Measurements from ENCODE around the gene ADARB2.

The ADARB2 gene

DNA sequence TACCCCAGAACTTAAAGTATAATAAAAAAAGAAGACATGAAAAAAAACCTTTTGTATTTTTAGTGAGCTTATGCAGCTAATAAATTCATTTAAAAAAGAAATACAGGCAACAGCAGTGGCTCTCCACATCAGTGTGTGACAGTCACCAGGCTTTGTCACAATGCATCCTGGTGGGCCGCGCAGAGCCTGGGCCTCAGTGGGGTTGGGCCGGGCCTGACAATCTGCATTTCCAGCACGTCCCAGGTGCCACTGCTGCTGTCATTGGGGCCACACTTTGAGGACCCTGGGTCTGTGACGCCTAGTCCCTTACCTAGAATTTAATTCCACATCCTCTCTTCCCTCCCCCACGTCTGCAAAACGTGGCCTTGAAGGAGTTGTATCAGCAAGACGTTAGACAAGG, 284.5 kb downstream of the ADARB2 start:
- TF ChIP-seq, protein P1, sequence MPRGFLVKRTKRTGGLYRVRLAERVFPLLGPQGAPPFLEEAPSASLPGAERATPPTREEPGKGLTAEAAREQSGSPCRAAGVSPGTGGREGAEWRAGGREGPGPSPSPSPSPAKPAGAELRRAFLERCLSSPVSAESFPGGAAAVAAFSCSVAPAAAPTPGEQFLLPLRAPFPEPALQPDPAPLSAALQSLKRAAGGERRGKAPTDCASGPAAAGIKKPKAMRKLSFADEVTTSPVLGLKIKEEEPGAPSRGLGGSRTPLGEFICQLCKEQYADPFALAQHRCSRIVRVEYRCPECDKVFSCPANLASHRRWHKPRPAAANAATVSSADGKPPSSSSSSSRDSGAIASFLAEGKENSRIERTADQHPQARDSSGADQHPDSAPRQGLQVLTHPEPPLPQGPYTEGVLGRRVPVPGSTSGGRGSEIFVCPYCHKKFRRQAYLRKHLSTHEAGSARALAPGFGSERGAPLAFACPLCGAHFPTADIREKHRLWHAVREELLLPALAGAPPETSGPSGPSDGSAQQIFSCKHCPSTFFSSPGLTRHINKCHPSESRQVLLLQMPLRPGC (tag by site-specific recombination; IDR thresholded peaks at IDR 0.05): no peak
- TF ChIP-seq ZNF211 (tag by site-specific recombination; IDR thresholded peaks at IDR 0.05; ENCODE audit: low read depth) (no peak), SP7 (tag by site-specific recombination; IDR thresholded peaks at IDR 0.05) (no peak), RBAK (tag by site-specific recombination; IDR thresholded peaks at IDR 0.05) (no peak), ZNF335 (tag by site-specific recombination; conservative IDR thresholded peaks at IDR 0.05) (no peak), ZNF202 (tag by site-specific recombination; IDR thresholded peaks at IDR 0.05; ENCODE audit: borderline replicate concordance) (no peak), ZNF561 (tag by site-specific recombination; IDR thresholded peaks at IDR 0.05; ENCODE audit: borderline replicate concordance) (no peak), ZNF596 (tag by site-specific recombination; IDR thresholded peaks at IDR 0.05) (no peak), ZNF146 (tag by site-specific recombination; IDR thresholded peaks at IDR 0.05) (no peak), ZNF10 (tag by site-specific recombination; IDR thresholded peaks at IDR 0.05) (no peak), ZNF404 (tag by site-specific recombination; IDR thresholded peaks at IDR 0.05) (no peak), ZNF112 (tag by site-specific recombination; IDR thresholded peaks at IDR 0.05) (no peak)
- TF ChIP-seq, protein P2, sequence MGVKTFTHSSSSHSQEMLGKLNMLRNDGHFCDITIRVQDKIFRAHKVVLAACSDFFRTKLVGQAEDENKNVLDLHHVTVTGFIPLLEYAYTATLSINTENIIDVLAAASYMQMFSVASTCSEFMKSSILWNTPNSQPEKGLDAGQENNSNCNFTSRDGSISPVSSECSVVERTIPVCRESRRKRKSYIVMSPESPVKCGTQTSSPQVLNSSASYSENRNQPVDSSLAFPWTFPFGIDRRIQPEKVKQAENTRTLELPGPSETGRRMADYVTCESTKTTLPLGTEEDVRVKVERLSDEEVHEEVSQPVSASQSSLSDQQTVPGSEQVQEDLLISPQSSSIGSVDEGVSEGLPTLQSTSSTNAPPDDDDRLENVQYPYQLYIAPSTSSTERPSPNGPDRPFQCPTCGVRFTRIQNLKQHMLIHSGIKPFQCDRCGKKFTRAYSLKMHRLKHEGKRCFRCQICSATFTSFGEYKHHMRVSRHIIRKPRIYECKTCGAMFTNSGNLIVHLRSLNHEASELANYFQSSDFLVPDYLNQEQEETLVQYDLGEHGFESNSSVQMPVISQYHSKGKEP (tag by site-specific recombination; IDR thresholded peaks at IDR 0.05): no peak
- POLR2A ChIA-PET: no interaction called here
- Histone ChIP-seq H3K9me3 (ENCODE audit: control insufficient read depth, insufficient read depth, low read depth, low read length) (no peaks in the 10 kb centered on the region), H3K36me3 (ENCODE audit: control insufficient read depth in 2 of 2, insufficient read depth in 1 of 2, low read length in 2 of 2) (no peaks in the 10 kb centered on the region), H3K4me3 (ENCODE audit: low read depth, low read length) (no peak overlapping the region), H3K27ac (ENCODE audit: extremely low read depth, low read depth, low read length) (no peak overlapping the region), H3K4me1 (ENCODE audit: control insufficient read depth, insufficient read depth, low read length) (no peaks in the 10 kb centered on the region)
- CTCF ChIA-PET: interaction anchor here (0.6 to 1.1 kb wide), 3 partner anchors 32 to 1590 kb away, joined by 3 to 4 read pairs (median 3); no protein-coding TSS in a partner anchor

- no peak overlapping the region for H3K4me3 ChIP-seq (ENCODE audit: low read depth, low read length)
- no peak overlapping the region for H3K27ac ChIP-seq (ENCODE audit: extremely low read depth, low read depth, low read length)
- ChIA-PET POLR2A (no interaction called here), CTCF (interaction anchor here (0.6 kb wide), 1 partner anchor 148 kb away, joined by 3 read pairs; no protein-coding TSS in a partner anchor)
- no peaks in the 10 kb centered on the region for H3K36me3 ChIP-seq (ENCODE audit: control insufficient read depth in 2 of 2, insufficient read depth in 1 of 2, low read length in 2 of 2)
- H3K9me3 ChIP-seq (ENCODE audit: control insufficient read depth, insufficient read depth, low read depth, low read length): no peaks in the 10 kb centered on the region
- H3K4me1 ChIP-seq (ENCODE audit: control insufficient read depth, insufficient read depth, low read length): no peaks in the 10 kb centered on the region
- TF ChIP-seq ZNF169 (tag by site-specific recombination; IDR thresholded peaks at IDR 0.05) (no peak), ZNF426 (tag by site-specific recombination; IDR thresholded peaks at IDR 0.05) (no peak), ZNF398 (tag by site-specific recombination; IDR thresholded peaks at IDR 0.05) (no peak), PATZ1 (tag by site-specific recombination; IDR thresholded peaks at IDR 0.05) (no peak), ZNF837 (tag by site-specific recombination; IDR thresholded peaks at IDR 0.05) (no peak), ZNF311 (tag by site-specific recombination; IDR thresholded peaks at IDR 0.05; ENCODE audit: borderline replicate concordance) (no peak)
- TF ChIP-seq, protein P3, sequence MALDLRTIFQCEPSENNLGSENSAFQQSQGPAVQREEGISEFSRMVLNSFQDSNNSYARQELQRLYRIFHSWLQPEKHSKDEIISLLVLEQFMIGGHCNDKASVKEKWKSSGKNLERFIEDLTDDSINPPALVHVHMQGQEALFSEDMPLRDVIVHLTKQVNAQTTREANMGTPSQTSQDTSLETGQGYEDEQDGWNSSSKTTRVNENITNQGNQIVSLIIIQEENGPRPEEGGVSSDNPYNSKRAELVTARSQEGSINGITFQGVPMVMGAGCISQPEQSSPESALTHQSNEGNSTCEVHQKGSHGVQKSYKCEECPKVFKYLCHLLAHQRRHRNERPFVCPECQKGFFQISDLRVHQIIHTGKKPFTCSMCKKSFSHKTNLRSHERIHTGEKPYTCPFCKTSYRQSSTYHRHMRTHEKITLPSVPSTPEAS (tag by site-specific recombination; IDR thresholded peaks at IDR 0.05): no peak
- TF ChIP-seq, protein P4, sequence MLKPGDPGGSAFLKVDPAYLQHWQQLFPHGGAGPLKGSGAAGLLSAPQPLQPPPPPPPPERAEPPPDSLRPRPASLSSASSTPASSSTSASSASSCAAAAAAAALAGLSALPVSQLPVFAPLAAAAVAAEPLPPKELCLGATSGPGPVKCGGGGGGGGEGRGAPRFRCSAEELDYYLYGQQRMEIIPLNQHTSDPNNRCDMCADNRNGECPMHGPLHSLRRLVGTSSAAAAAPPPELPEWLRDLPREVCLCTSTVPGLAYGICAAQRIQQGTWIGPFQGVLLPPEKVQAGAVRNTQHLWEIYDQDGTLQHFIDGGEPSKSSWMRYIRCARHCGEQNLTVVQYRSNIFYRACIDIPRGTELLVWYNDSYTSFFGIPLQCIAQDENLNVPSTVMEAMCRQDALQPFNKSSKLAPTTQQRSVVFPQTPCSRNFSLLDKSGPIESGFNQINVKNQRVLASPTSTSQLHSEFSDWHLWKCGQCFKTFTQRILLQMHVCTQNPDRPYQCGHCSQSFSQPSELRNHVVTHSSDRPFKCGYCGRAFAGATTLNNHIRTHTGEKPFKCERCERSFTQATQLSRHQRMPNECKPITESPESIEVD (tag by site-specific recombination; IDR thresholded peaks at IDR 0.05): no peak
- TF ChIP-seq, protein P5, sequence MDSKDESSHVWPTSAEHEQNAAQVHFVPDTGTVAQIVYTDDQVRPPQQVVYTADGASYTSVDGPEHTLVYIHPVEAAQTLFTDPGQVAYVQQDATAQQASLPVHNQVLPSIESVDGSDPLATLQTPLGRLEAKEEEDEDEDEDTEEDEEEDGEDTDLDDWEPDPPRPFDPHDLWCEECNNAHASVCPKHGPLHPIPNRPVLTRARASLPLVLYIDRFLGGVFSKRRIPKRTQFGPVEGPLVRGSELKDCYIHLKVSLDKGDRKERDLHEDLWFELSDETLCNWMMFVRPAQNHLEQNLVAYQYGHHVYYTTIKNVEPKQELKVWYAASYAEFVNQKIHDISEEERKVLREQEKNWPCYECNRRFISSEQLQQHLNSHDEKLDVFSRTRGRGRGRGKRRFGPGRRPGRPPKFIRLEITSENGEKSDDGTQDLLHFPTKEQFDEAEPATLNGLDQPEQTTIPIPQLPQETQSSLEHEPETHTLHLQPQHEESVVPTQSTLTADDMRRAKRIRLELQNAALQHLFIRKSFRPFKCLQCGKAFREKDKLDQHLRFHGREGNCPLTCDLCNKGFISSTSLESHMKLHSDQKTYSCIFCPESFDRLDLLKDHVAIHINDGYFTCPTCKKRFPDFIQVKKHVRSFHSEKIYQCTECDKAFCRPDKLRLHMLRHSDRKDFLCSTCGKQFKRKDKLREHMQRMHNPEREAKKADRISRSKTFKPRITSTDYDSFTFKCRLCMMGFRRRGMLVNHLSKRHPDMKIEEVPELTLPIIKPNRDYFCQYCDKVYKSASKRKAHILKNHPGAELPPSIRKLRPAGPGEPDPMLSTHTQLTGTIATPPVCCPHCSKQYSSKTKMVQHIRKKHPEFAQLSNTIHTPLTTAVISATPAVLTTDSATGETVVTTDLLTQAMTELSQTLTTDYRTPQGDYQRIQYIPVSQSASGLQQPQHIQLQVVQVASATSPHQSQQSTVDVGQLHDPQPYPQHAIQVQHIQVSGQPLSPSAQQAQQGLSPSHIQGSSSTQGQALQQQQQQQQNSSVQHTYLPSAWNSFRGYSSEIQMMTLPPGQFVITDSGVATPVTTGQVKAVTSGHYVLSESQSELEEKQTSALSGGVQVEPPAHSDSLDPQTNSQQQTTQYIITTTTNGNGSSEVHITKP (tag by site-specific recombination; IDR thresholded peaks at IDR 0.05): no peak
Measured at GRCh38 chr10:1451941-1452340, 285.4 kb downstream of the ADARB2 start.
